Natural killer cell treated with Interleukin-12 subunit alpha and Interleukin-12 subunit beta and Interleukin-15 and Interleukin-18, amount 100 ng/mL, for 72 hours (primary cell): ENCODE data around the gene OR1I1. TPM values are rescaled to one million over a fixed set of nuclear protein-coding genes. Genes with fewer than 3 reads are reported as not detected.
"Not testable (repeated sequence)": the region's sequence is repeated elsewhere in the genome, so short reads cannot be mapped to it uniquely, and the experiment has no call there.

ENCODE experiments used
- ATAC-seq, 2 donors: fragments of 150-1000 bp; cut with Tn5 transposase in 1 of 2; sonication (Bioruptor Pico), chemical (Tn5 transposase) in 1 of 2; 2 replicates each; pipeline ENCODE4 v1.10.0; 2021
- DNase-seq: peaks from one replicate; pipeline ENCODE4 v3.0.0; 2022; ENCODE audit warnings: low spot score
- H3K27ac Mint-ChIP-seq, 2 donors: 1 replicate in 1 of 2; 2 replicates in 1 of 2; pipeline ENCODE4 v1.8.0; 2022; ENCODE audit warnings: mixed read lengths in 2 of 2, mild to moderate bottlenecking in 1 of 2, moderate library complexity in 1 of 2
- H3K27me3 Mint-ChIP-seq, 2 donors: 1 replicate in 1 of 2; 2 replicates in 1 of 2; pipeline ENCODE4 v1.8.0; 2022; ENCODE audit warnings: mixed read lengths in 2 of 2
- H3K36me3 Mint-ChIP-seq: one replicate; pipeline ENCODE4 v1.8.0; 2022; ENCODE audit warnings: mixed read lengths
- H3K4me1 Mint-ChIP-seq, 2 donors: 1 replicate in 1 of 2; 2 replicates in 1 of 2; pipeline ENCODE4 v1.8.0; 2022; ENCODE audit warnings: low read depth in 2 of 2, mixed read lengths in 2 of 2, mild to moderate bottlenecking in 1 of 2
- H3K4me3 Mint-ChIP-seq: one replicate; pipeline ENCODE4 v1.8.0; 2022; ENCODE audit warnings: mixed read lengths
- H3K9me3 Mint-ChIP-seq: 2 replicates; pipeline ENCODE4 v1.8.0; 2022; ENCODE audit warnings: mixed read lengths
- total RNA-seq, 2 donors: library from RNA; stranded (reverse); gene quantifications; one replicate each; pipeline ENCODE4 v1.2.3, GENCODE V29; 2022

Gene OR1I1, protein sequence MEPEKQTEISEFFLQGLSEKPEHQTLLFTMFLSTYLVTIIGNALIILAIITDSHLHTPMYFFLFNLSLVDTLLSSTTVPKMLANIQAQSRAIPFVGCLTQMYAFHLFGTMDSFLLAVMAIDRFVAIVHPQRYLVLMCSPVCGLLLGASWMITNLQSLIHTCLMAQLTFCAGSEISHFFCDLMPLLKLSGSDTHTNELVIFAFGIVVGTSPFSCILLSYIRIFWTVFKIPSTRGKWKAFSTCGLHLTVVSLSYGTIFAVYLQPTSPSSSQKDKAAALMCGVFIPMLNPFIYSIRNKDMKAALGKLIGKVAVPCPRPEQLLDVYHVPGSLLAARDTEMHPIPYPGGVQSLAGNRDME
- total RNA-seq, result not detected

DNA sequence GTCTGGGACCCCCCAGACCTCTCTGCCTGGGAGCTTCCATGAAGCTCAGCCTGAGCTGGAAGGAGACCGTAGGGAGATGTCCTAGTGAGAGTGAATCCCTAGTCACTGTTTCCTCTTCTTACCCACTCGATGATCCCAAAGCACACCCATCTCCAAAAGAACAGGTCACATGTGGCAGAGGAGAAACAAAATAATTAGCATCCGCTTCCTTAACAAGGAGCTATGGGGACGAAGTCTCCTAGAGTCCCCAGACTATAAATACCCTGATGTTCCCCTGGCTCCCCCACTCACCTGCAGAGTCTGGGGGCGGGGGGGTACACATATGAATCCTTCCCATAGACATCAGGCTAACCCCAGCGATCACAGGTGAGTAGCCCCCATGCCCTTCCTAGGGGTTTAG is at the start of gene OR1I1:
TSS of gene OR1I1 (plus strand) at position 301 of the 400 bp plus-strand sequence. CDS start 4,855 bp downstream, outside the sequence.
- peaks cover 0 to 2% of the 10 kb centered on the region in 2 donors for H3K4me1 Mint-ChIP-seq
- DNase-seq (no peak), ATAC-seq (no peak)
- no peaks in the 10 kb centered on the region for H3K36me3 Mint-ChIP-seq
- H3K27ac Mint-ChIP-seq, result no peak within 1 kb of the TSS
- no peak within 1 kb of the TSS for H3K4me3 Mint-ChIP-seq
- H3K27me3 Mint-ChIP-seq, result peaks cover 10 to 14% of the 10 kb centered on the region in 2 donors
- no peaks in the 10 kb centered on the region for H3K9me3 Mint-ChIP-seq

DNA sequence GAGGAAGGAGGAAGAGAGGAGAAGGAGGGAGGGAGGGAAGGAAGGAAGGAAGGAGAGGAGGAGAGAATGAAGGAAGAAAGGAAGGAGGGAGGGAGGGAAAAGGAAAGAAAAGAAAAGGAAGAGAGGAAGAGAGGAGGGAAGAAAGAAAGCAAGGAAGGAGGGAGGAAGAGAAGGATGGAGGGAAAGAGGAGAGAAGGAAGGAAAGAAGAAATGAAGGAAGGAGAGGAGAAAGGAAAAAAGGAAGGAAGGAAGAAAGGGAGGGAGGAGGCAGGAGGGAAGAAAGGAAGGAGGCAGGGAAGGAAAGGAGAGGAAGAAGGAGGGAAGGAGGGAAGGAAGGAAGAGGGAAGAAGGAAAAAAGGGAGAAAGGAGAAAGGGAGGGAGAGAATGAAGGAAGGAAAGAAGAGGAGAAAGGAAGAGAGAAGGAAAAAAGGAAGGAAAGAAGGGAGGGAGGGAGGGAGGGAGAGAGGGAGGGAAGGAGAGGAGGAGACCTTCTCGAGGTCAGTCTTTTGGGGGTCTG is 46.2 kb upstream of the OR1I1 start:
- no peaks in the 10 kb centered on the region for H3K36me3 Mint-ChIP-seq
- H3K27me3 Mint-ChIP-seq, result peaks cover 15 to 34% of the 10 kb centered on the region in 2 donors
- no peaks in the 10 kb centered on the region for H3K9me3 Mint-ChIP-seq
- H3K27ac Mint-ChIP-seq, result no peak overlapping the region
- ATAC-seq, result no peak
- no peak for DNase-seq
- H3K4me1 Mint-ChIP-seq, result no peaks in the 10 kb centered on the region
- H3K4me3 Mint-ChIP-seq, result no peak overlapping the region

DNA sequence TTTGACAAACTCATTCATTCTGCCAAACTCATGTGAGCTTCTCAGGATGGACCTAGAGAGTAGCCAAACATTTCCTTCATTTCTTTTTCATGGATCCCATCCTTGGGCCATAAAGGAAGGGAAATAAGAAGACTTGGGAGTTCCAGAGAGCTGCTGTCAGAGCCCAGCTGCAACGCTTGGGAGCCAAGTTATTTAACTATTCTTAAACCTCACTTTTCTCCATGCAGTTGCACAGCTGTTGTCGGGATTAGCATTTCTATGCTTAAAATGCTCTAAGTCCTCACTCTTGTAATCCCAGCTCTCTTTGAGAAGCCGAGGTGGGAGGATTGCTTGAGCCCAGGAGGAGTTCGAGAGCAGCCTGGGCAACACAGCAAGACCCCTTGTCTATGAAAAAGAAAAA is 44.4 kb upstream of the OR1I1 start:
- Mint-ChIP-seq H3K4me3 (no peak overlapping the region), H3K36me3 (no peaks in the 10 kb centered on the region), H3K4me1 (no peaks in the 10 kb centered on the region), H3K27me3 (peaks cover 15 to 34% of the 10 kb centered on the region in 2 donors), H3K9me3 (no peaks in the 10 kb centered on the region), H3K27ac (no peak overlapping the region)
- no peak for ATAC-seq
- no peak for DNase-seq

DNA sequence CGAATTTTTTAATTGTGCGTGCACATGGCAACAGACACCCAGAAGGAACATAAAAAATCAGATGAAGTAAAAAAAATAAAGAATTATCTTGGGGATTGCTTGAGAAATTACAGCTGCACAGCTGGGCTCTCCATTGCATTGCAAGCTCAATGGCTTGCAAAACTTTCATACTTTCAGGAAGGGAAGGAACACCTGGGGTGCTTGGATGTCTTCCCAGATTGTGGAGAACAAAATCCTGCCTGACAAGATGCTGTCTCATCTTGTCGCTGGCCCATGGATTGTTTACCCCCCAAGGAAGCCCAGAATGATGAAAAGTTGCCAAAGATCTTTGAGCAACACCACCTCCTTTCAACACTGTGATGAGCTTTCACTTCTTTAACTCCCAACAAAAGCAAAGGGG is 43.7 kb upstream of the OR1I1 start:
- ATAC-seq, result no peak
- DNase-seq, result no peak
- Mint-ChIP-seq H3K4me1 (no peaks in the 10 kb centered on the region), H3K36me3 (no peaks in the 10 kb centered on the region), H3K27ac (no peak overlapping the region), H3K27me3 (peaks cover 15 to 34% of the 10 kb centered on the region in 2 donors), H3K9me3 (no peaks in the 10 kb centered on the region), H3K4me3 (no peak overlapping the region)

DNA sequence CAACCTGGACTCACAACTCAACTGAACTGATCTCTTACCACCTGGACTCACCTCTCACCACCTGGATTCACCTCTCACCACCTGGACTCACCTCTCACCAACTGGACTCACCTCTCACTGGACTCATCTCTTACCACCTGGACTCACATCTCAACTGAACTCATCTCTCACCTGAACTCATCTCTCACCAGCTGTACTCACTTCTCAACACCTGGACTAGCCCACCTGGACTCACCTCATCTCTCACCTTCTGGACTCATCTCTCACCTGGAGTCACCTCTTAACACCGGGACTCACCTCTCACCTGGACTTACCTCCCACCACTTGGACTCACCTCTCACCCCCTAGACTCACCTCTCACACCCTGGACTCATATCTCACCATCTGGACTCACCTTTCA is 40.0 kb upstream of the OR1I1 start:
- ATAC-seq, result no peak
- Mint-ChIP-seq H3K4me1 (no peaks in the 10 kb centered on the region), H3K9me3 (no peaks in the 10 kb centered on the region), H3K27ac (no peak overlapping the region), H3K27me3 (peaks cover 9 to 29% of the 10 kb centered on the region in 2 donors), H3K36me3 (no peaks in the 10 kb centered on the region), H3K4me3 (no peak overlapping the region)
- no peak for DNase-seq

DNA sequence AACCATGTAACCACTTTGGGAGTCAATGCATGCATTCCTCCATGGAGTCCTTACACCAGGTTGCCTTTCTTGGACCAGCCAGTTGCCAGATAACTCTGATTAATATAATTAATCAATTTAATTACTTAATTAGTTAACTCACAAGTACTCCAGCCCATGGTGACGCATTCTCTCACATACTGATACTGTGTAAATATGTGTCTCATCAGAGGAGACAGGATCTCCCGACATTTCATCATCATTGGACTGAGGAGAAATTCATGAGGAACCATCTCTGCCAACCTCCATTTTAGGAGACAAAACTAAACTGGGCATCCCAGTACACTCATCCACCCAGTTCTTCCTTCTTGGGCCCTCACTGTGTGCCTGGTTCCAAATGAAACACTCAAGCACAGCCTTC is 39.2 kb upstream of the OR1I1 start:
- no peak for ATAC-seq
- Mint-ChIP-seq H3K27me3 (peaks cover 9 to 24% of the 10 kb centered on the region in 2 donors), H3K27ac (no peak overlapping the region), H3K4me1 (no peaks in the 10 kb centered on the region), H3K9me3 (no peaks in the 10 kb centered on the region), H3K4me3 (no peak overlapping the region), H3K36me3 (no peaks in the 10 kb centered on the region)
- no peak for DNase-seq

DNA sequence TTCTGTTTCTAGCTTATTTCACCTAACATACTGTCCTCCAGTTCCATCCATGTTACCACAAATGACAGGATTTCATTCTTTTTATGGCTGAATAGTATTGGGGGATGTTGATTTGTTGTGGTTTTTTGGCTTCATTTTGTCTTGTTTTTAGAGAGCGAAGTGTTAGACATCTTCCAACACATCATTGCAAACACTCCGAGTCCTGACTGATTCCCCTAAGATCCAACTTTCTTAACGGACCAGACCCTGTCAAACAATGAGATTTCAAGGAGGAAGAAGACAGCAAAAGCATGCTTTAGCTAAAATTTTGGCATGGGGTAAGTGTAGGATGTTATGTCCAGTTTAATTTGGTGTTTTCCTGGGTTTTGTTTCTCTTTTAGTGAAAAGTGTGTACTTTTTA is 36.5 kb upstream of the OR1I1 start:
- no peaks in the 10 kb centered on the region for H3K9me3 Mint-ChIP-seq
- peaks cover 15 to 35% of the 10 kb centered on the region in 2 donors for H3K27me3 Mint-ChIP-seq
- no peak overlapping the region for H3K4me3 Mint-ChIP-seq
- ATAC-seq, result no peak
- no peak overlapping the region for H3K27ac Mint-ChIP-seq
- H3K4me1 Mint-ChIP-seq, result no peaks in the 10 kb centered on the region
- H3K36me3 Mint-ChIP-seq, result no peaks in the 10 kb centered on the region
- no peak for DNase-seq

DNA sequence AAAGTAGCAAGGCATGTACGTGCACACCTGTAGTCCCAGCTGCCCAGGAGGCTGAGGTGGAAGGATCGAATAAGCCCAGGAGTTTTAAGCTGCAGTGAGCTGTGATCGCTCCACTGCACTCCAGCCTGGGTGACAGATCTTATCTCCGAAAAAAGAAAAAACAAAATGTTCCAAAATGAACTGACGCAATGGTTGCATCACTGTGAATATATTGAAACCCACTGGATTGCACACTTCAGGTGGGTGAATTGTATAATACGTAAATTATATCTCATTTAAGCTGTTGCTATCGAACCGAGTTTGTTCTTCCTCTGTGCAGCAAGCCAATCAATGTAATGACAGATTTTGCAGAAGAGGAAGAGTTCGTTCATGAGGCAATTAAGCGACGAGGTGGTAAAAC is 34.3 kb upstream of the OR1I1 start:
- H3K27me3 Mint-ChIP-seq, result peaks cover 23 to 53% of the 10 kb centered on the region in 2 donors
- H3K36me3 Mint-ChIP-seq, result no peaks in the 10 kb centered on the region
- no peaks in the 10 kb centered on the region for H3K4me1 Mint-ChIP-seq
- DNase-seq (no peak), ATAC-seq (no peak)
- H3K27ac Mint-ChIP-seq, result no peak overlapping the region
- H3K4me3 Mint-ChIP-seq, result no peak overlapping the region
- H3K9me3 Mint-ChIP-seq, result no peaks in the 10 kb centered on the region

DNA sequence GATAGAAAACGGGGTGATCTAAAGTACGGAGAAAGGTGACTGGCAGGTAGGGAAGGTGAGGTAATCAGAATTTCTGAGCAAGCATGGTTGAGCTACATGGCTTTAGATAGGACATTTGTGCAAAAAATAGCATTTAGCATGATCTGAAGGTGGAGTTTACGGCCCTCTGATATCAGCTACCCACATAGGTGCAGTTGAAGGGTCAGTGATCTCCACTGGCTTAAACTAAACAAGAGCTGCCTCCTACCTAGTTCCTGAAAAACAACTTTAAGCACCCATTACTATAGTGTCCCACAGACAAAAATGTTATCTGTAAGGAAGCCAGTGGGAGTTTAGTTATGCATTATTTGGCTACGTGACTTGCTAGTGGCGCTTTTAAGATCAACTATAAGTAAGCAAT is 33.9 kb upstream of the OR1I1 start:
- no peaks in the 10 kb centered on the region for H3K9me3 Mint-ChIP-seq
- ATAC-seq, result no peak
- H3K27ac Mint-ChIP-seq, result no peak overlapping the region

DNA sequence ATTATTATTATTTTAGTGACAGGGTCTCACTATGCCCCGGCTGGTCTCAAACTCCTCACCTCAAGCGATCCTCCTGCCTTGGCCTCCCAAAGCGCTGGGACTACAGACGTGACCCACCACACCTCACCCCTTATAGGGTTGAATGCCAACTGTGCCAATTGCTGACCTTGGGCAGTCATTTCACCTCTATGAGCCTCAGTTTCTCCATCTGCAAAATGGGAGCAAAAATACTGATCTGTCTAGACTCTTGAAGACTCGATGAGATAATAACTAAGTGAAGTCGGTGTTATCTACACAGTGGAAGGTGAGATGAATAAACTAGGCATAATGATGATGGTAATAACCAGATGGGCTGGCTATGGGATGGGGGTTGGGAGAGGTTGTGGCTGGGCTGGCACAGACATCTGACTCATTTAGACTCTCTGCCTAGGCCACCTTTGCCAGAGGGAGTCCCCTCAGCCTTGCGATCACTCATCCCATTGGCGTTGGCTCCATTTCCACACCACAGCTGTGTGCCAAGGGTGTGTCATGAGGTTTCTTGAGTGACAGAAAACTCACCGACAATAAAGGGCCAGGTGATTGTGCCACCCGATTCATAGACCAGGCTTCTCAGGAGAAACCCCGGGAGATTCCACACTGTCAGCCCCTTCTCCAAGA is 33.0 kb upstream of the OR1I1 start, which contains the start of gene CASP14:
TSS of gene CASP14 (plus strand) at position 596 of the 657 bp plus-strand sequence. CDS start 2,772 bp downstream, outside the sequence.
- ATAC-seq, result no peak

More for the DNA sequence above, 33.9 kb upstream of the OR1I1 start:
- Mint-ChIP-seq H3K27me3 (peaks cover 23 to 53% of the 10 kb centered on the region in 2 donors), H3K36me3 (no peaks in the 10 kb centered on the region), H3K4me3 (no peak overlapping the region), H3K4me1 (no peaks in the 10 kb centered on the region)
- DNase-seq, result no peak

DNA sequence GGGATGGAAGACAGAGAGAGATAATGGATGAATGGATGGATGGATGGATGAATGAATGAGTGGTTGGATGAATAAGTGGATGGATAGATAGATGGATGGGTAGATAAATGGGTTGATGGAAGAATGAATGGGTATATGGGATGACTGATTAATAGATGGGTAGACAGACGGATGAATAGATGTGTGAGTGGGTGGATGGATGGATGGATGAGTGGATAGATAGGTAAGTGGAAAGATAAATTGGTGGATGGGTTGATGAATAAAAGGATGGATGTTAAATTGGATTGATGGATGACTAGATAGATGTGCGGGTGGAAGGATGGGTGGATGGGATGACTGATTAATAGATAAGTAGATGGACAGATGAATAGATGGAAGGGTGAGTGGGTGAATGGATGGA is 31.4 kb upstream of the OR1I1 start:
- ATAC-seq (no peak), DNase-seq (no peak)
- Mint-ChIP-seq H3K36me3 (no peaks in the 10 kb centered on the region), H3K9me3 (no peaks in the 10 kb centered on the region), H3K4me1 (no peaks in the 10 kb centered on the region), H3K27ac (no peak overlapping the region), H3K4me3 (no peak overlapping the region), H3K27me3 (peaks cover 24 to 39% of the 10 kb centered on the region in 2 donors)

More for the DNA sequence above, 33.0 kb upstream of the OR1I1 start, which contains the start of gene CASP14:
- Mint-ChIP-seq H3K4me1 (no peaks in the 10 kb centered on the region), H3K27ac (no peak within 1 kb of the TSS), H3K27me3 (peaks cover 23 to 49% of the 10 kb centered on the region in 2 donors), H3K36me3 (no peaks in the 10 kb centered on the region), H3K9me3 (no peaks in the 10 kb centered on the region), H3K4me3 (no peak within 1 kb of the TSS)
- DNase-seq, result no peak

DNA sequence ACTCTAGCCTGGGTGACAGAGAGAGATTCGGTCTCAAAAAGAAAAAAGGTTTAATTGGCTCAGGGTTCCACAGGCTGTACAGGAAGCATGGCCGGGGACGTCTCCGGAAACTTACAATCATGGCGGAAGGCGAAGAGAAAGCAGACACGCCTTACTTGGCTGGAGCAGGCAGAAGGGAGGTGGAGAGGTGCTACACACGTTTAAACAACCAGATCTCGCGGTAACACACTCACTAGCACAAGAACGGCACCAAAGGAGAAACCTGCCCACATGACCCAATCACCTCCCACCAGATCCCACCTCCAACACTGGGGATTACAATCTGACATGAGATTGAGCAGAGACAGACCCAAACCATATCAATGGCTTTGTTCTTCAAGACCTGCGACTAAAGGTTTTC is 20.0 kb upstream of the OR1I1 start:
- DNase-seq (no peak), ATAC-seq (no peak)
- Mint-ChIP-seq H3K27me3 (peaks cover 25 to 61% of the 10 kb centered on the region in 2 donors), H3K27ac (no peak overlapping the region), H3K36me3 (no peaks in the 10 kb centered on the region), H3K9me3 (no peaks in the 10 kb centered on the region), H3K4me3 (no peak overlapping the region), H3K4me1 (no peaks in the 10 kb centered on the region)

DNA sequence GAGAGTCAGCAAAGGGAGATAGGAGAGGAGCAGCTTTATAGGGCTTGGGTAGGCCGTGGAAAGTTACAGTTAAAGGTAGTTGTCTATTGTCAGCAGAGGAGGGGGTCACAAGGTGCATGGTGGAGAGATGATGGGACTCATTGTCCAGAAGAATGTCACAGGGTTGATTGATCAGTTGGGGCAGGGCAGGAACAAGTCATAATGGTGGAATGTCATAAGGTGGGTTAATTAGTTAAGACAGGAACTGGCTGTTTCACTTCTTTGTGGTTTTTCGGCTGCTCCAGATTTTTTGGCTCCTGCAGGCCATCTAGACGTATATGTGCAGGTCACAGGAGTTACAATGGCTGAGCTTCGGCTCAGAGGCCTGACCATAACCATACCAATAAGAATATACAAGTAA is 11.6 kb upstream of the OR1I1 start:
- H3K4me3 Mint-ChIP-seq, H3K36me3 Mint-ChIP-seq, DNase-seq, H3K9me3 Mint-ChIP-seq, H3K27ac Mint-ChIP-seq, H3K4me1 Mint-ChIP-seq, ATAC-seq: not testable (repeated sequence)
- peaks cover 6 to 22% of the 10 kb centered on the region in 2 donors for H3K27me3 Mint-ChIP-seq
